B cell (primary cell): ENCODE data around the gene YAP1.

ENCODE experiments used
- CTCF ChIP-seq: fragments of 200-600 bp; IDR thresholded peaks from one replicate; pipeline ENCODE4 v1.8.0; 2022; ENCODE audit warnings: antibody characterized with exemption, mild to moderate bottlenecking
- EZH2 ChIP-seq: IDR thresholded peaks from 2 replicates; pipeline ENCODE4 v1.6.1; 2012; ENCODE audit warnings: borderline replicate concordance, low read depth, mild to moderate bottlenecking, moderate library complexity, low read length; ENCODE audit not compliant: insufficient read depth, poor library complexity, severe bottlenecking

DNA sequence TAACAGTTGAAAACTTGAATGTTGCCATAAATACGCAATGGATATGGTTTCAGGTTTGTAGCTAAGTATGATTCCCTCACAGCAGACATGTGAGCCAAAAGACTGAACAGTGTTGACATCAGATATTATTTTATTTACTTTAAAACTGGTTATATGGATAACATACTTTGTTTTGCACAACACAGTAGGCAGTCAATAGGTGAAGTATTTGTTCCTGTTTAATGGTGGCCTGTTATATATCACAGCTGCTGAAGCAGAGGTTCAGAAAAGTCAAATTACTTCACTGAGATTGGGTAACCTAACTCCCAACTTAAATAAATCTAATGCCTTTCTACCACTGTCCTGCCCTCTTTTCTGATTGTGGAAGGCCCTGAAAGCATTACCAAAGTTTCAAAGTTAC, 44.6 kb downstream of the YAP1 start:
- no peak for TF ChIP-seq CTCF
- TF ChIP-seq EZH2: no peak
